ENCODE results near the gene TTC16.

Gene TTC16

DNA sequence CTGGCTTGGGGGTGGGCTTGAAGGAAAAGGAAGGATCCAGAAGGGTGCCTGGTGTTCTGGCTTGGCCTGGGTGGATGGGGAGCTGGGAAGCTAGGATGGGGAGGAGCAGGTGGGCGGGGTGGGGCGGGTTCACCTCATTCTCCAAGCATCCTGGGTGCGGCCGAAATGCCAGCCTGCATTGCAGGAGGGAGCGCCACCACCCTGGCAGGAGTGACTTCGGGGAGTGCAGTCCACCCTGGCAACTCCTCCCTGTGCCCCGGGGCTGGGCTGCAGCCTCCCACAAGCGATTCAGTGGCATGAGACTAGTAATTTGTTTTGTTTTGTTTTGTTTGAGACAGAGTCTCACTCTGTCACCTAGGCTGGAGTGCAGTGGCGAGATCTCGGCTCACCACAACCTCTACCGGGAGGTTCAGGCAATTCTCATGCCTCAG is 5.5 kb downstream of the TTC16 start:
- no peak for DNase-seq
- Mint-ChIP-seq H3K4me3 (peak overlapping the region; percentile 41), H3K36me3 (no peaks in the 10 kb centered on the region), H3K4me1 (peaks cover 23% of the 10 kb centered on the region), H3K9me3 (no peaks in the 10 kb centered on the region), H3K27me3 (peaks cover 12% of the 10 kb centered on the region), H3K27ac (peak overlapping the region; percentile 77)
- CTCF ChIA-PET, result interaction anchor here (0.7 to 1.1 kb wide), 2 partner anchors 13 to 148 kb away, joined by 3 to 4 read pairs; partner anchors contain the start of gene TOR2A

DNA sequence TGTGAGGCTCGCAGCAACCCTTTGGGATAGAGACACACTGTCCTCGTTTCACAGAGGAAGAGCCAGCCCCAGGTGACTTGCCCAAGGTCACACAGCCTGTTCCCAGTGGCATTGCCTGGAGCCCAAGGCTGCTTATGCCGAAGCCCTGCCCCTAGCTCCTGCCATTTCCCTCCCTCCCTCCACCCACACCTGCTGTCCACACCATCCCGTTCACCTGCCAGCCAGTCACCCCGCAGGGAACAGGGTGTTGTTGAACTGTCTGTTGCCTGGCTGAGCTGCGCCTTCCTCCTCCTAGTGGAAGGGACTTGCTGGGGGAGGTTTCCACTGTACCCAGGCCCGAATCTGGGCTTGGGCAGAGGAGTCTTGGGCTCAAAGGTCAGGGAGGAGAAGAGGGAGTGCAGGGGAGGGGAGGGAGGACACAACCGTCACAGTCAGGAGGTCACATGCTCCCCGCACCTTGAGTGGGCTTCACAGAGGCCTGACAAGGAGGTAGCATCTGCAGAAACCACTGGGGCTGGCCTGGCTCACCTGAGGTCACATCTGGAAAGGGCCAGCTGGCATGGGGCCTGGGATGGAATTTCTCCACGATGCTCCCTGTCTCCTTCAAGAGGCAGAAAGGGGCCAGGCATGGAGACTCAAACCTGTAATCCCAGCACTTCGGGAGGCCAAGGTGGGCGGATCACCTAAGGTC is 6.3 kb downstream of the TTC16 start:
- CTCF ChIA-PET, result interaction anchor here (1.1 kb wide), 1 partner anchor 13 kb away, joined by 4 read pairs; the partner anchor contains the start of gene TOR2A
- Mint-ChIP-seq H3K4me3 (no peak overlapping the region), H3K27ac (no peak overlapping the region), H3K27me3 (peaks cover 12% of the 10 kb centered on the region), H3K36me3 (no peaks in the 10 kb centered on the region), H3K4me1 (peaks cover 23% of the 10 kb centered on the region), H3K9me3 (no peaks in the 10 kb centered on the region)
- no peak for DNase-seq

DNA sequence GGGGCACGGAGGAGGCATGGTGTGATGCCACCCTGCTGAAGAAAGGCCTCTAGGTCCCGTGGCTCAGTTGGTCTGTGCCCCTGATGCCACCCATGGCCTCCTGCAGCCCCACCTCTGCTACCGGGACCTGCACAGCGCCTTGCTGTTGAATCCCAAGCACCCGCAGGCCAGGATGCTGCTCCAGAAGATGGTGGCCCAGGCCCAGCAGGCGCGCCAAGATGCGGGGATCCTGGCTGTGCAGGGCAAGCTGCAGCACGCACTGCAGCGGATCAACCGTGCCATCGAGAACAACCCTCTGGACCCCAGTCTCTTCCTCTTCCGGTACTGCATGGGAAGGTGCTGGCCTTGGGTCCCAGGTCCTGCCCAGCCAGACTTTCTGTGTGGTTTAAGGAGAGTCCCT is 7.1 kb downstream of the TTC16 start:
- Mint-ChIP-seq H3K9me3 (no peaks in the 10 kb centered on the region), H3K4me1 (peaks cover 23% of the 10 kb centered on the region)

DNA sequence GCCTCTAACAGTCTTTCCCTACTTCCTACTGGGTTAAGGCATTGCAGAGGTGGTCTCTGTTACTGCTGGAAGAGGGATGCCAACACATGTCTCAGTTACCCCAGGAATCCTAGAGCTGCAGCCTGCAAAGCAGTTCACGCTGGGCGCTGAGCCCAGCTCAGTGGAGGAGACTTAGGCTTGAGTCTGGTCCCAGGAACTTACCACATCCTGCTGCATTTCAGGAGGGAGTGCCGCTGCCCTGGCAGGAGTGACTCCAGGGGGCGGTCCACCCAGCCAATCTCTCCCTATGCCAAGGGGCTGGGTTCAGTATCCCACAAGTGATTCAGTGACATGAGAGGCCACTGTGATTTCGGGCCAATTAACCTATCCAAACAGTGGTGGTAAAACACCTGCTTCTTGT is 7.6 kb downstream of the TTC16 start:
- Mint-ChIP-seq H3K36me3 (no peaks in the 10 kb centered on the region), H3K9me3 (no peaks in the 10 kb centered on the region), H3K27me3 (peaks cover 12% of the 10 kb centered on the region), H3K4me1 (peaks cover 23% of the 10 kb centered on the region), H3K4me3 (no peak overlapping the region), H3K27ac (no peak overlapping the region)
- no peak for DNase-seq
- CTCF ChIA-PET, result no interaction called here

More for the DNA sequence above, 7.1 kb downstream of the TTC16 start:
- Mint-ChIP-seq H3K4me3 (no peak overlapping the region), H3K27me3 (peaks cover 12% of the 10 kb centered on the region), H3K36me3 (no peaks in the 10 kb centered on the region), H3K27ac (no peak overlapping the region)
- CTCF ChIA-PET, result no interaction called here
- no peak for DNase-seq

DNA sequence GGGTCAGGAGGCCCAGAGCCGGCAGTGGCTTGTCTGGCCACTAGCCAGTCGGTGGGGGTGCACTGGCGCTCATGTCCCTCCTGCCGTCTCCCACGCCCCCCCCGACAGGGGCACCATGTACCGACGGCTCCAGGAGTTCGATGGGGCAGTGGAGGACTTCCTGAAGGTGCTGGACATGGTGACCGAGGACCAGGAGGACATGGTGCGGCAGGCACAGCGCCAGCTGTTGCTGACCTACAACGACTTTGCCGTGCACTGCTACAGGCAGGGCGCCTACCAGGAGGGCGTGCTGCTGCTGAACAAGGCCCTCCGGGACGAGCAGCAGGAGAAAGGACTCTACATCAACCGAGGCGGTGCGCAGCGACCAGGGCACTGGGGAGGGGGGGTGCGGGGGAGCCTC is 8.1 kb downstream of the TTC16 start:
- H3K36me3 Mint-ChIP-seq, result no peaks in the 10 kb centered on the region
- no peaks in the 10 kb centered on the region for H3K9me3 Mint-ChIP-seq
- H3K4me1 Mint-ChIP-seq, result peaks cover 23% of the 10 kb centered on the region
- no peak for DNase-seq
- no peak overlapping the region for H3K27ac Mint-ChIP-seq
- CTCF ChIA-PET, result no interaction called here
- no peak overlapping the region for H3K4me3 Mint-ChIP-seq
- peaks cover 12% of the 10 kb centered on the region for H3K27me3 Mint-ChIP-seq

DNA sequence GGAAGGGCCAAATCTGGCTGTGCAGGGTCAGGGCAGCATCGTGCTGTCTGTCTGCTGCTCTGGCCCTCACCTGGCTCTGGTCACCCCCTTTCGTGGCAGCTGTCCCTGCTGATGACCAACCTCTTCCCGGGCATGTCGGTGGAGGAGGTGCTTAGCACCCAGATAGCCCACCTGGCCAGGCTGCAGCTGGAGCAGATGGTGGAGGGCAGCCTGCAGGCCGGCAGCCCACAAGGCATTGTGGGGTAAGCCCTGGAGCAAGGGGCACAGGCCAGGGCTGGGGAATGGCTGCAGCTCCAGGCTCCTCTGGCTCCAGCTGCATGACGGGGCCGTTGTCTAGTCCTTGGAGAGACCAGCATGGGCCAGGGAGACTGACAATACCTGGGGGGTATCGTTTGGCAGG is 11.0 kb downstream of the TTC16 start:
- Mint-ChIP-seq H3K27me3 (peaks cover 6% of the 10 kb centered on the region), H3K27ac (no peak overlapping the region), H3K36me3 (no peaks in the 10 kb centered on the region), H3K4me1 (no peaks in the 10 kb centered on the region), H3K4me3 (no peak overlapping the region), H3K9me3 (no peaks in the 10 kb centered on the region)
- DNase-seq, result no peak
- CTCF ChIA-PET, result interaction anchor here (1.5 kb wide), 1 partner anchor 200 kb away, joined by 4 read pairs; no protein-coding TSS in a partner anchor

DNA sequence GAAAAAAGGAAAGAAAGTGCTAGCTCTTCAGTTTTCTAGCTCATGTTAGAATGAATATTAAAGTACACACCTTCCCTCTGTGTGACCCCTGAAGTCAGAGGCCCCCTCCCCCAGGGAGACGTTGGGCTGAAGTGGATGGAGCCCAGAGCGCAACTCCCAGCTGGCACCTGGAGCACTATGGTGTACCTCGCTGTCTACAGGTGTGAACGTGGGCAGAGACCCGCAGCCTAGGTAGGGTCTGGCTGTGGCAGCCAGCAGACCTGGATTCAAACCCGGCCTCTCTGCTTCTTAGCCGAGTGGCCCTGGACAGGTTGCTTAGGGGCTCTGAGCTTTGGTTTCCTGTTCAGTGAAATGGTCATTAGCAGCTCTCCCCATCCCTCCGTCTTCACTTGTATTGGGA is 12.9 kb downstream of the TTC16 start:
- Mint-ChIP-seq H3K4me3 (no peak overlapping the region), H3K4me1 (peaks cover 4% of the 10 kb centered on the region), H3K9me3 (no peaks in the 10 kb centered on the region), H3K36me3 (no peaks in the 10 kb centered on the region), H3K27ac (no peak overlapping the region), H3K27me3 (no peaks in the 10 kb centered on the region)
- CTCF ChIA-PET, result interaction anchor here (1.3 kb wide), 1 partner anchor 139 kb away, joined by 4 read pairs; no protein-coding TSS in a partner anchor
- DNase-seq, result no peak

DNA sequence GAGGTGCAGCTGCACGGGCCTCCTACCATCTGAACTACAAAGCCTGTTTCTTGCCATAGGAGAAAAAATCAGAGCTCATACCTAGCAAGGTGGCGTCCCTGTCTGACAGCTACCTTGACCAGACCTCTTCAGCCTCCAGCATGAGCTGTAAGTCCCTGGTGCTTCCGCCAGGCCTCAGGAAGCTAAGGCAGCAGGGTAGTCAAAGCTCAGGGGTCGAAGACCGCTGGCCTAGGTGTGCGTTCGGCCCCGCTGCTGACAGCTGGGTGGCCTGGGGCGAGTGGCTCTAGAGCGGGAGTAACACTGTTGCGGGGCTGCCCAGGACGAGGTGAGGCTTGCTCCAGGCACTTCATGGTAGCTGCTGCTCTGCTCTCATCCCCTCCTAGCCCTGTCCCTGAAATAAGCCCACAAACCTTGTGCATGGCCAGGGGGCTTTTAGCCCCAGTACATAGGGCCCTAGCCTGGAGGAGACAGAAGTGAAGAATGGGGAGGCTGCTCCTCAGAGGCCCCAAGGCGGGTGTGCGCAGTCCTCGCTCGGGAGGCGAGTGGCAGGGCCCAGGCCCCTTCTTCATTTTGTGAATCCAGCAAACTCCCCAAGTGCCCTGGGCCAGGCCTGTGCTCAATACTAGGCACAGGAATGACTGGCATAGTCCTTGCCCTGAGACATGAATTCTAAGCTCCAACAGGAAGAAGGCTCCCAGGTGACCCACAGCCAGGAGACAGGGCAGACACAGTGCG is 13.8 kb downstream of the TTC16 start:
- CTCF ChIA-PET, result interaction anchor here (1.3 kb wide), 1 partner anchor 139 kb away, joined by 4 read pairs; no protein-coding TSS in a partner anchor
- Mint-ChIP-seq H3K4me1 (peaks cover 12% of the 10 kb centered on the region), H3K36me3 (no peaks in the 10 kb centered on the region), H3K27me3 (no peaks in the 10 kb centered on the region), H3K9me3 (no peaks in the 10 kb centered on the region), H3K4me3 (no peak overlapping the region), H3K27ac (no peak overlapping the region)
- no peak for DNase-seq

DNA sequence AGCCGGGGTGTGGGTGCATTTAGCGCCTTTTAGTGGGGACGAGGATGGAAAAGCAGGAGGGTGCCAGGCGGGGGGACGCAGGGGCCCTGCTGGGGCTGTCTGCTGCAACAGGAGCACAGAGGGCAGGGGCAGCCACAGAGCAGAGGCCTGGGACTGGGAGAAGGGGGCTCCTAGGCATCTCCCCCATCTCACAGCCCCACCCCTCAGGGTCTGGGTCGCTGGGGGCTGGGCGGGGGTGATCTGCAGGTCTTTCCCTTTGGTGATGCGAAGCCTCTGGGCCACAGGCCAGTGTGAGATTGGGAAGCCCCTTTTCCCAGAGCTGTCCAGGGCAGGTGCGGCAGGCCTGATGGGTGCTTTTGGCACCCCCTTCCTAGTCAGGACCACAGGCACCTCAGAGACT is 14.4 kb downstream of the TTC16 start:
- Mint-ChIP-seq H3K4me3 (no peak overlapping the region), H3K27ac (peak overlapping the region; percentile 45), H3K27me3 (no peaks in the 10 kb centered on the region), H3K4me1 (peaks cover 13% of the 10 kb centered on the region), H3K9me3 (no peaks in the 10 kb centered on the region), H3K36me3 (no peaks in the 10 kb centered on the region)
- DNase-seq, result no peak
- CTCF ChIA-PET, result interaction anchor here (1.2 to 2.7 kb wide), 3 partner anchors 140 to 142 kb away, joined by 3 to 11 read pairs (median 4); no protein-coding TSS in a partner anchor

DNA sequence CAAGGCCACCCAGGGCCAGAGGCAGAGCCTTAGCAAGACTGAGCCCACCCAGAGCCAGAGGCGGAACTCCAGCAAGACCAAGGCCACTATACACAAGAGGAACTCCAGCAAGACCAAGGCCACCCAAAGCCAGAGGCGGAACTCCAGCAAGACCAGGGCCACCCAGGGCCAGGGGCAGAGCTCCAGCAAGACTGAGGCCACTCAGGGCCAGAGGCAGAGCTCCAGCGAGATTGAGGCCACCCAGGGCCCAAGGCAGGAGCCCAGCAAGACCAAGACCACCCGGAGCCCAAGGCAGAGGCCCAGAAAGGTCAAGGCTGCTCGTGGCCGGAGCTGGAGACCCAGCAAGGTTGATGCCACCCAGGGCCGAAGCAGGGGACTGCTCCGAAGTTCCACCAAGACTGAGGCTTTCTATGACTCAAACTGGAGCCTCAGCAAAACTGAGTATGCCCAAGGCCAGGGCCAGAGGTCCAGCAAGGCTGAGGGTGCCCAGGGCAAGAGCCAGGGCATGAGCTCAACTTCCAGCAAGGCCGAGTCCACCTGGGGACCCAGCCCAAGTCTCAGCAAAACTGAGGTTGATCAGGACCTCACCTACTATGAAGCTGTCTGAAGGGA is 15.0 kb downstream of the TTC16 start:
- no peaks in the 10 kb centered on the region for H3K27me3 Mint-ChIP-seq
- DNase-seq, result no peak
- no peak overlapping the region for H3K4me3 Mint-ChIP-seq
- no peak overlapping the region for H3K27ac Mint-ChIP-seq
- no peaks in the 10 kb centered on the region for H3K9me3 Mint-ChIP-seq
- peaks cover 19% of the 10 kb centered on the region for H3K4me1 Mint-ChIP-seq
- no peaks in the 10 kb centered on the region for H3K36me3 Mint-ChIP-seq
- CTCF ChIA-PET, result interaction anchor here (1.0 to 2.7 kb wide), 4 partner anchors 141 to 227 kb away, joined by 3 to 11 read pairs (median 4); no protein-coding TSS in a partner anchor

DNA sequence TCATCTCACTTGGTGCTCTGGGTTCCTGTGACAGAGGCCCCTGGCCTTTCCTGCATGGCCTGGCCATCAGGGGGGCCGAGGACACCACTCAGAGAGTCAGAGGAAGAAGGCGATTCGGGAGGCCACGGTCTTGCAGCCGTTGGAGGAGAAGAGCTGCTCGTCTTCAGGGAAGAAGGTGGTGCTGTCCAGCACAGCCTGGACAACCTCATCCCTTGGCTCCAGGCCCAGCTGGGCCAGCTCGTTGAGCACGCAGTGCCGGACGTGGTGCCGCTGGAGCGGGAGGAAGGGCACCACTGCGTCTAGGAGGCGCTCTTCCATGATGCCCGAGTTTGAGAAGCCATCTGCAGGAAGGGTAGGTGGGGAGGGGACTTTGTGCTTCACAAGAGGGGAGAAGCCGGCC is 16.1 kb downstream of the TTC16 start:
- Mint-ChIP-seq H3K27ac (no peak overlapping the region), H3K4me3 (no peak overlapping the region), H3K36me3 (peaks cover 2% of the 10 kb centered on the region), H3K4me1 (peaks cover 25% of the 10 kb centered on the region), H3K27me3 (no peaks in the 10 kb centered on the region), H3K9me3 (no peaks in the 10 kb centered on the region)
- no peak for DNase-seq
- CTCF ChIA-PET, result interaction anchor here (0.6 to 2.7 kb wide), 4 partner anchors 139 to 228 kb away, joined by 3 to 11 read pairs (median 4); no protein-coding TSS in a partner anchor

DNA sequence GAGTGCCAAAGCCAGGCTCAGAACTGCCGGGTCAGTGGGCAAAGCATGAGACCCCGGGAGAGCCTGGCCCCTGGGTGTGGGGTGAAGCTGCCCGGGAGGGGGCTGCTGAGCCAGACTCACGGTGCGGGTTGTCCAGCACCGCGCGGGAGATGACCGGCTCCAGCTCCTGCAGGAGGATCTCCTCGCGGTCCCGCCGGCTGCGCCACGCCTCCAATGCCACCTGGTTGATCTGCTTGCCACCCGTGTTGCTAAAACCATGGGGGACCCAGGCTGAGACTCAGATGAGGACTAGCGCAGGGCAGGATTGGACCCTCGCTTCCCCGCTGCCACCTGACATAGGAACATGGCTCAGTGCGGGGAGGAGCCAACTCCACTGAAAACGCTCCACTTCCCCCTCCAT is 16.6 kb downstream of the TTC16 start:
- Mint-ChIP-seq H3K27me3 (no peaks in the 10 kb centered on the region), H3K4me1 (peaks cover 28% of the 10 kb centered on the region), H3K9me3 (no peaks in the 10 kb centered on the region), H3K36me3 (peaks cover 2% of the 10 kb centered on the region), H3K27ac (no peak overlapping the region), H3K4me3 (no peak overlapping the region)
- CTCF ChIA-PET, result interaction anchor here (0.6 to 2.7 kb wide), 4 partner anchors 140 to 228 kb away, joined by 3 to 11 read pairs (median 4); no protein-coding TSS in a partner anchor
- no peak for DNase-seq

DNA sequence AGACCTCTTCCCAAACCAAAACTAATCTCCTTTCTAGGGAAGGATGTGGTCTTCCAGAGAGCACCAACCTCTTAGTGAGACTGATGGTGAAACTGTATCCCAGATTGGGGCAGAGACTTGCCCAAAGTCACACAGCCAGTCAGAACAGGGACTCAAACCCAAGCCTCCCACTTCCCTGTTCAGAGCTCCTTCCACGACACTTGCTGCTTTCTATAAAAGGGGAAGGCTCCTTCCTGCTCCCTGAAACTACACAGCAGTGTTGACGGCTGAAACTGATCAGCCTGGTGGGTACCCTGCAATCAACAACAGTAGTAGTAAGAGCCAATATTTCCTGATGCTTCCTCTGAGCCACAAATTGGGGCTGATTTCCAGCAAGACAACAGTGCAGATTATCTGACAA is 17.7 kb downstream of the TTC16 start:
- H3K9me3 Mint-ChIP-seq, result no peaks in the 10 kb centered on the region
- H3K27ac Mint-ChIP-seq, result no peak overlapping the region
- no peak for DNase-seq
- no peaks in the 10 kb centered on the region for H3K27me3 Mint-ChIP-seq
- H3K4me3 Mint-ChIP-seq, result peak overlapping the region; percentile 79
- CTCF ChIA-PET, result interaction anchor here (0.6 to 3.2 kb wide), 9 partner anchors 14 to 226 kb away, joined by 3 to 44 read pairs (median 7); partner anchors contain the start of gene FPGS
- H3K36me3 Mint-ChIP-seq, result peaks cover 9% of the 10 kb centered on the region
- H3K4me1 Mint-ChIP-seq, result peaks cover 28% of the 10 kb centered on the region

DNA sequence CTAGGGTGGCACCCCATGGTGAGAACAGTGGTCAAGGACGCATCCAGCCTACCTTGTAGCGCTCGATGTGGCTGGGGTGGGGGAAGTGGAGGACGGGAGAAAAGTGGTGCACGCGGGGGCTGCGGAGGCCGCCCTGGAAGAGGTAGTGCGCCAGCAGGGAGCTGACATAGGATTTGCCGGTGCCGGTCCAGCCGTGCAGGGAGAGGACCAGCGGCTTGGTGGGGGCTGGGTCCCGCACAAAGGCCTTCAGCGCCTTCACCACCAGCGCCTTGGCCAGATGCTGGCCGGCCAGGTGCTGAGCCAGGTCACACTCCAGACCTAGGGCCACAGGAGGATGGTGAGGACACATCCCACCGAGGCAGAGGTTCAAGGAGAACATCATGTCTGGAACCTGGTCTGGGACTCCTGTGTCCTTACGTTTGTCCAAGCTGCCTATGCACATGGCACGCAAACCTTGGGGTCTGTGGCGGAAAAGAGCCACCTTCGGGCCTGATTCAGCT is 18.4 kb downstream of the TTC16 start:
- H3K36me3 Mint-ChIP-seq, result peaks cover 10% of the 10 kb centered on the region
- CTCF ChIA-PET, result interaction anchor here (0.6 to 3.2 kb wide), 54 partner anchors 9 to 246 kb away, joined by 3 to 44 read pairs (median 4); partner anchors contain the start of genes CDK9, ENG, FPGS and PTRH1
- H3K27me3 Mint-ChIP-seq, result no peaks in the 10 kb centered on the region
- H3K4me1 Mint-ChIP-seq, result peaks cover 28% of the 10 kb centered on the region
- H3K27ac Mint-ChIP-seq, result peak overlapping the region; percentile 92
- DNase-seq, result no peak
- H3K4me3 Mint-ChIP-seq, result peak overlapping the region; percentile 79
- H3K9me3 Mint-ChIP-seq, result no peaks in the 10 kb centered on the region

Measured in activated naive CD4-positive, alpha-beta T cell treated with anti-CD3 and anti-CD28 coated beads, Interleukin-2, amount 10 ng/mL, durations not matched to agents 7 days and 5 days (primary cell).